Pancreas (tissue), 10 donors: ENCODE results near the gene ZNF205. TPM values are rescaled to one million over a fixed set of nuclear protein-coding genes. Genes with fewer than 3 reads are reported as not detected.

Experiments
- ATAC-seq, 4 donors: fragments of 200-7000 bp; cut with Tn5 transposase; one replicate each; pipeline versions ENCODE4 v1.8.0 to v1.9.1; 2020; ENCODE audit warnings: mild to moderate bottlenecking in 4 of 4, moderate library complexity in 4 of 4
- DNase-seq, 6 donors: peaks; one replicate each; pipeline ENCODE4 v3.0.0-alpha.2; 2020
- FAIRE-seq: peaks from 2 replicates; lab custom pipeline; 2012; peaks lifted over from hg19 to GRCh38; lab: Jason Lieb, UNC
- H3K27ac ChIP-seq, 4 donors: fragments of 200-600 bp; sonication (generic); 1 replicate in 3 of 4; 2 replicates in 1 of 4; pipeline versions ENCODE4 v1.5.0 to v1.8.0; 2020
- H3K27me3 ChIP-seq, 4 donors: fragments of 200-600 bp; one replicate each; pipeline ENCODE4 v1.8.0; 2021
- H3K36me3 ChIP-seq, 3 donors: fragments of 200-600 bp; sonication (generic) in 1 of 3; one replicate each; pipeline versions ENCODE4 v1.5.0 to v1.8.0; 2020 to 2021
- H3K4me1 ChIP-seq, 3 donors: fragments of 200-600 bp; one replicate each; pipeline ENCODE4 v1.8.0; 2021
- H3K4me3 ChIP-seq, 4 donors: fragments of 200-600 bp; sonication (generic) in 2 of 4; one replicate each; pipeline versions ENCODE4 v1.5.0 to v1.8.0; 2020 to 2021
- H3K9me3 ChIP-seq, 4 donors: fragments of 200-600 bp; one replicate each; pipeline ENCODE4 v1.8.0; 2021
- CTCF ChIP-seq, 4 donors: fragments of 200-600 bp; sonication (generic) in 3 of 4; IDR thresholded peaks; one replicate each; pipeline versions ENCODE4 v1.5.0 to v1.8.0; 2021; ENCODE audit warnings: antibody characterized with exemption in 4 of 4
- WGBS, 2 donors: extraction: QIAGEN DNeasy Blood & Tissue Kit; methylation state at CpG; one replicate each; pipeline ENCODE4 v1.1.7; 2013; 5-methylcytosine and 5-hydroxymethylcytosine counted together
- intact Hi-C, 3 donors: fragments of 100-400 bp; cut with DNase I; formaldehyde crosslinking; loops; one replicate each; pipeline versions ENCODE4 v1.11.1 to v1.14.2; 2022
- polyA plus RNA-seq, 2 donors: library from polyadenylated mRNA; stranded (reverse); fragments of 200-250 nt; gene quantifications; one replicate each; pipeline ENCODE4 v1.2.3, GENCODE V29; 2013
- total RNA-seq, 6 donors: library from RNA; stranded (reverse); fragmentation: NEBNext Ultra II Directional in 4 of 6; extraction: Animal tissue kit (Norgen Biotek cat#: 25700) in 4 of 6; gene quantifications; one replicate each; pipeline versions ENCODE4 v1.2.1 to v1.2.4, GENCODE V29; 2021 to 2023
- donor health status: healthy with polysubstance abuse.
- donor health status: DM: no; HTN: no; CAD: no; lungs with moderate emphysema.
- donor health status: DM: no; HTN: no; CAD: no.
- donor health status: control.
- donor health status: control.
- donor health status: Bipolar disorder and iron deficiency.
- donor health status: DM: yes; HTN: yes; CAD: no.
- donor health status: DM: no; HTN: no; CAD: no.
- donor health status: DM: no; HTN: no; CAD: no.
- donor health status: DM: yes; HTN: yes; CAD: no.

The ZNF205 gene
- total and polyA plus RNA-seq, 8 donors = 6.5 to 43.3 (median 8.5) TPM

DNA sequence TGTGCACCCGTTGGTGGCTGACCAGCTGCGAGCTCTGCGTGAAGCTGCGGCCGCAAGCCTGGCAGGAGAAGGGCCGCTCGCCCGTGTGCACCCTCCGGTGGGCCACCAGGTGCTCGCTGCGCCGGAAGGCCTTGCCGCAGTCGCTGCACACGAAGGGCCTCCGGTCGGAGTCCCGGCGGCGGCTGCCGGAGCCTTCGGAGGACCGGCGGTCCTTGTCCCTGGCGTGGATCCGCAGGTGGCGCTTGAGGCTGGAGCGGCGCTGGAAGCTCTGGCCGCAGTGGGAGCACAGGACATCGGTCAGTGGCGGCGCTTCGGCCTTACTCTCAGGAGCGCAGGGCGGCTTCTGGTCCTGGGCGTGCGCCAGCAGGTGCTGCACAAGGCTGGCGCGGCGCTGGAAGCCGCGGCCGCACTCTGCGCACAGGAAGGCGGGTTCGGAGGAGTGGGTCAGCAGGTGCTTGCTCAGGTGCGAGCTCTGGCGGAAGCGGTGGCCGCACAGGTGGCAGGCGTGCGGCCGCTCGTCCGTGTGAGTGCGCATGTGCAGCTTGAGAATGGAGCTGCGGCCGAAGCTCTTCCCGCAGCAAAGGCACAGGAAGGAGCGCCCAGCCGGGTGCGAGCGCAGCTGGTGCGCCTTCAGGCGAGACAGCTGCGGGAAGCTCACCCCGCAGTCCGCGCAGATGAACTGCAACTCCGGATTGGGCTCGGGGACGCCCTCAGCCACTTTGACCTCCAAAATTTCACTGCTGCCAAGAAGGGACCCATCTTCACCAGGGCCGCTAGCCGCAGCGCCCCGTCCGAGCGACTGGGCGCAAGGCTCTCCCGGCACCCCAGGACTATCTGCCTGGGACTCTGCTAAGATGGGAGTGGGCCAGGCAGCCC lies 22.4 kb upstream of the ZNF205 start:
- ATAC-seq = no peak
- WGBS, 2 donors = 89 to 95% methylated on average over 78 to 81 of the region's 81 CpGs
- peak in 1 of 6 donors; percentile 70 for DNase-seq
- no peaks in the 10 kb centered on the region for H3K27me3 ChIP-seq
- H3K36me3 ChIP-seq = no peaks in the 10 kb centered on the region
- TF ChIP-seq CTCF (IDR thresholded peaks at IDR 0.05) = no peak
- intact Hi-C loops = loop anchor here in 1 of 3 donors (10.0 kb wide), 1 partner anchor 75 kb away; no protein-coding TSS in a partner anchor
- no peaks in the 10 kb centered on the region for H3K4me1 ChIP-seq
- no peak for FAIRE-seq
- no peaks in the 10 kb centered on the region for H3K9me3 ChIP-seq
- H3K4me3 ChIP-seq = no peak overlapping the region
- no peak overlapping the region for H3K27ac ChIP-seq

DNA sequence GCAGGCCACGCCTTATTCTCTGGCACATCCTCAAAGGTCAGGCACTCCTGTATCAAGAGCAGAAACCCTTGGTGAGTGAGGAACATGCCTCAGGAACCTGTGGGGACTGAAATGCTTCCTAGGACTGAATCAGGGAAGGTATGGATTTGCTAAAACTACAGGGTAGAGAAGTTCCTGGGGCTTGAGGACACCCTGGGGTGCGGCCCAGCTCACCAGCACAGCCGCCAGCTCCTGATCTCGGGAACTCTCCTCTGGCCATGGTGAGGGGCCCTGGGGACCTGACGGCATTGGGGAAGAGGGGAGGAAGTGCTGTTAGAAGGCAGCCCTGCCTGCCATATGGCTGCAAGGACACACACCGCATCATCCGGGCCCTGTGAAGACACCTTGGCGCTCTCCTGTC lies 20.8 kb upstream of the ZNF205 start:
- Histone ChIP-seq H3K27me3 (no peaks in the 10 kb centered on the region), H3K36me3 (no peaks in the 10 kb centered on the region), H3K4me3 (no peak overlapping the region), H3K4me1 (no peaks in the 10 kb centered on the region), H3K9me3 (no peaks in the 10 kb centered on the region), H3K27ac (no peak overlapping the region)
- DNase-seq (no peak), FAIRE-seq (no peak), ATAC-seq (no peak)
- no peak for TF ChIP-seq CTCF (IDR thresholded peaks at IDR 0.05)
- intact Hi-C loops = loop anchor here in 1 of 3 donors (10.0 kb wide), 1 partner anchor 73 kb away; no protein-coding TSS in a partner anchor
- 67 to 85% methylated on average over 7 to 8 of the region's 8 CpGs for WGBS, 2 donors

DNA sequence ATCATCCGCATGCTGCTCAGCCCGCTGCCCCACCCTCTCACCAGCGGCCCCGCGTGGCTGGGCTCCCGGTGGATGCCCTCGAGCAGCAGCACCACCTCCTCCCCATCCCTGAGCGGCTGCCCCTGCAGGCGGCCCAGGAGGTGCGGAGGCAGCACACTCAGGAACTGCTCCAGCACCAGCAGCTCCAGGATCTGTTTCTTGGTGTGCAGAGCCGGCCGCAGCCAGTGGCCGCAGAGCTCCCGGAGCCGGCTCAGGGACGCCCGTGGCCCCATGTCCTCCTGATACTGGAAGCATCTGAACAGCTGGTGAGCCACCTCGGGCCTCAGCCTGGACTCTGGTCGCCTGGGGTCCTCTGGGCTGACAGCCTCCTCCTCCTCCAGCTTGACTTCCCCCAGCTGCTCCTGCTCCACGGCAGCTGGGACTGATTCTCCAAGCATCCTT lies 19.9 kb upstream of the ZNF205 start:
- intact Hi-C loops = loop anchor here in 1 of 3 donors (10.0 kb wide), 1 partner anchor 72 kb away; no protein-coding TSS in a partner anchor
- no peak for TF ChIP-seq CTCF (IDR thresholded peaks at IDR 0.05)
- Histone ChIP-seq H3K9me3 (no peaks in the 10 kb centered on the region), H3K27me3 (no peaks in the 10 kb centered on the region), H3K4me3 (no peak overlapping the region), H3K4me1 (no peaks in the 10 kb centered on the region), H3K27ac (no peak overlapping the region), H3K36me3 (no peaks in the 10 kb centered on the region)
- peak in 1 of 6 donors; percentile 57 for DNase-seq
- no peak for FAIRE-seq
- WGBS, 2 donors = 52 to 54% methylated on average over 16 to 20 of the region's 20 CpGs
- no peak for ATAC-seq

DNA sequence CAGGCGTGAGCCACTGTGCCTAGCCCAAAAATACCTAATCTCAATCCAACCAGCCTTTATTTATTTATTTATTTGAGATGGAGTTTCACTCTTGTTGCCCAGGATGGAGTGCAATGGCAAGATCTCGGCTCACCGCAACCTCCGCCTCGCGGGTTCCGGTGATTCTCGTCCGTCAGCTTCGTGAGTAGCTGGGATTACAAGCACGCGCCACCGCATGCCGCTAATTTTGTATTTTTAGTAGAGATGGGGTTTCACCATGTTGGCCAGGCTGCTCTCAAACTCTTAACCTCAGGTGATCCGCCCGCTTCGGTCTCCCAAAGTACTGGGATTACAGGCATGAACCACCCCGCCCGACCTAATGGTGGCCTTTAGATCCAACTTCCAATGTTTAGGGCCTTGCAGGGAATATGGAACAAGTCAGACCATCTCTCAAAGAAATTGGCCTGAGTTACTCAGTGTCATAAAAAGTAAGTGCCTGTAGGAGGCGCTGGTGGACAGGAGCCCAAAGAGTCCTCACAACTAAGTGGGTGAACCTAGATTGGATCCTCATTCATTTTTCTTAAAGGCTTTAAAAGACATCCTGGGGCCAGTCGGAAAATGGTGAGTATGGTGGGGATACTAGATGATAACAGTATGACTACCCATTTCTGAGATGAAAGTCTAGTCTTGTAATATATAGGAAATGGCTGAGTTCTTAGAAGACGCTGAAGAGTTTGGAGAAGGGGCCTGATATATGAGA lies 17.9 kb upstream of the ZNF205 start:
- DNase-seq = no peak
- ATAC-seq = peak; percentile 57 to 79 (median 69)

More for the DNA sequence above, 17.9 kb upstream of the ZNF205 start:
- no peak for FAIRE-seq
- WGBS, 2 donors = 59 to 71% methylated on average over 22 of the region's 22 CpGs
- no peaks in the 10 kb centered on the region for H3K9me3 ChIP-seq
- no peaks in the 10 kb centered on the region for H3K4me1 ChIP-seq
- no peaks in the 10 kb centered on the region for H3K36me3 ChIP-seq
- no peaks in the 10 kb centered on the region for H3K27me3 ChIP-seq
- H3K4me3 ChIP-seq = no peak overlapping the region
- intact Hi-C loops = loop anchor here in 1 of 3 donors (10.0 kb wide), 1 partner anchor 70 kb away; no protein-coding TSS in a partner anchor
- peak in 2 of 4 donors; percentile 23 to 27 for TF ChIP-seq CTCF (IDR thresholded peaks at IDR 0.05)
- H3K27ac ChIP-seq = no peak overlapping the region
